ENCODE measurements around the gene RNPEP.
A peak's percentile ranks its signal among the peaks of the same experiment; 100 is the strongest.
"Not testable (repeated sequence)": the region's sequence is repeated elsewhere in the genome, so short reads cannot be mapped to it uniquely, and the experiment has no call there.

RNPEP gene

GRCh38 chr1:201982623-201983379 is at the start of gene RNPEP:
RNPEP (plus strand) TSS chr1:201982648; CDS start chr1:201982667, 19 bp downstream.
- no peak for DNase-seq (ENCODE audit: low read depth)

- DNase-seq (ENCODE audit: low read depth): no peak
Observed at GRCh38 chr1:201933840-201934430, 48.5 kb upstream of the RNPEP start.

GRCh38 chr1:201937624-201938213 is 44.7 kb upstream of the RNPEP start:
- DNase-seq (ENCODE audit: low read depth): peak; percentile 55

GRCh38 chr1:201938440-201939035 is 43.9 kb upstream of the RNPEP start:
- DNase-seq (ENCODE audit: low read depth): no peak

- DNase-seq (ENCODE audit: low read depth): no peak
Observed at GRCh38 chr1:201939148-201939547, 43.3 kb upstream of the RNPEP start.

GRCh38 chr1:201939574-201939973 is 42.9 kb upstream of the RNPEP start:
- DNase-seq (ENCODE audit: low read depth): no peak

GRCh38 chr1:201940316-201940715 is 42.1 kb upstream of the RNPEP start:
- DNase-seq (ENCODE audit: low read depth): not testable (repeated sequence)

GRCh38 chr1:201941420-201942128 is 40.9 kb upstream of the RNPEP start:
- DNase-seq (ENCODE audit: low read depth): no peak

- no peak for DNase-seq (ENCODE audit: low read depth)
Observed at GRCh38 chr1:201942129-201942495, 40.3 kb upstream of the RNPEP start.

GRCh38 chr1:201944002-201944401 is 38.4 kb upstream of the RNPEP start:
- no peak for DNase-seq (ENCODE audit: low read depth)

- no peak for DNase-seq (ENCODE audit: low read depth)
Observed at GRCh38 chr1:201944639-201945038, 37.8 kb upstream of the RNPEP start.

- DNase-seq (ENCODE audit: low read depth): no peak
Observed at GRCh38 chr1:201945157-201945556, 37.3 kb upstream of the RNPEP start.

- no peak for DNase-seq (ENCODE audit: low read depth)
Observed at GRCh38 chr1:201945863-201946223, 36.6 kb upstream of the RNPEP start.

GRCh38 chr1:201946224-201946908 is 36.1 kb upstream of the RNPEP start, which contains the start of gene LMOD1:
LMOD1 (minus strand) TSS chr1:201946548; CDS start chr1:201946340, 208 bp downstream.
- peak; percentile 82 for DNase-seq (ENCODE audit: low read depth)

GRCh38 chr1:201947697-201948008 is 34.8 kb upstream of the RNPEP start:
- no peak for DNase-seq (ENCODE audit: low read depth)

- DNase-seq (ENCODE audit: low read depth): no peak
Observed at GRCh38 chr1:201949491-201949890, 33.0 kb upstream of the RNPEP start.

GRCh38 chr1:201954263-201955008 is 28.0 kb upstream of the RNPEP start:
- DNase-seq (ENCODE audit: low read depth): no peak

- DNase-seq (ENCODE audit: low read depth): peak; percentile 95
Observed at GRCh38 chr1:201955009-201955728, 27.3 kb upstream of the RNPEP start, which contains the start of gene TIMM17A. TIMM17A (plus strand) TSS chr1:201955503; CDS start chr1:201955527, 24 bp downstream.

- DNase-seq (ENCODE audit: low read depth): no peak
Observed at GRCh38 chr1:201955729-201956143, 26.7 kb upstream of the RNPEP start.

- no peak for DNase-seq (ENCODE audit: low read depth)
Observed at GRCh38 chr1:201958348-201958747, 24.1 kb upstream of the RNPEP start.

All from non-pigmented ciliary epithelial cell (primary cell).